Esophagus muscularis mucosa (tissue), 4 donors: Measurements from ENCODE around the gene SIK3. TPM values are rescaled to one million over a fixed set of nuclear protein-coding genes. Genes with fewer than 3 reads are reported as not detected.

Experiments
- DNase-seq: peaks from one replicate; pipeline ENCODE4 v3.0.0-alpha.2; 2017; ENCODE audit errors: extremely low spot score
- H3K27ac ChIP-seq, 4 donors: fragments of 200-600 bp; sonication (generic); replicated peaks in 1 of 4; 1 replicate in 3 of 4; 2 replicates in 1 of 4; pipeline ENCODE4 v1.5.1; 2016 to 2019; ENCODE audit warnings: mild to moderate bottlenecking in 1 of 4
- H3K27me3 ChIP-seq, 4 donors: fragments of 200-600 bp; sonication (generic); one replicate each; pipeline versions ENCODE4 v1.5.1 to v1.6.0; 2016 to 2019
- H3K36me3 ChIP-seq, 4 donors: fragments of 200-600 bp; sonication (generic); one replicate each; pipeline ENCODE4 v1.5.1; 2016 to 2019
- H3K4me1 ChIP-seq, 4 donors: fragments of 200-600 bp; sonication (generic); one replicate each; pipeline ENCODE4 v1.5.1; 2016 to 2019
- H3K4me3 ChIP-seq, 4 donors: fragments of 200-600 bp; sonication (generic); 1 replicate in 2 of 4; 2 replicates in 2 of 4; pipeline ENCODE4 v1.5.1; 2016 to 2019; ENCODE audit warnings: mild to moderate bottlenecking in 4 of 4, moderate library complexity in 1 of 4
- H3K9me3 ChIP-seq, 4 donors: fragments of 200-600 bp; sonication (generic); 1 replicate in 3 of 4; 2 replicates in 1 of 4; pipeline ENCODE4 v1.5.1; 2016 to 2019
- CTCF ChIP-seq, 3 experiments: fragments of 200-600 bp in 2 of 3; fragments of 450-650 bp in 1 of 3; sonication (generic) in 2 of 3; IDR thresholded peaks; one replicate each; pipeline ENCODE4 v1.5.1; 2017 to 2019; ENCODE audit warnings: antibody characterized with exemption in 3 of 3, mild to moderate bottlenecking in 2 of 3, moderate library complexity in 1 of 3
- EP300 ChIP-seq: sonication (generic); formaldehyde crosslinking; IDR thresholded peaks from one replicate; pipeline ENCODE4 v1.6.1; 2017; ENCODE audit warnings: antibody characterized with exemption
- POLR2A ChIP-seq: fragments of 450-650 bp; IDR thresholded peaks from one replicate; pipeline ENCODE4 v1.6.1; 2017; ENCODE audit warnings: antibody characterized with exemption, moderate library complexity, mild to moderate bottlenecking, low read depth
- POLR2AphosphoS5 ChIP-seq, 2 donors: sonication (generic); formaldehyde crosslinking; IDR thresholded peaks; one replicate each; pipeline ENCODE4 v1.6.1; 2017; ENCODE audit warnings: antibody characterized with exemption in 2 of 2
- WGBS: methylation state at CpG from one replicate; pipeline ENCODE4 v1.1.5; 2018; 5-methylcytosine and 5-hydroxymethylcytosine counted together
- intact Hi-C: fragments of 100-400 bp; cut with DNase I; formaldehyde crosslinking; loops from one replicate; pipeline ENCODE4 v1.15.1; 2023
- total RNA-seq, 4 donors: library from RNA; depleted of rRNA; stranded (reverse); fragments of >200 nt; gene quantifications; one replicate each; pipeline versions ENCODE4 v1.1.0 to v1.2.1, GENCODE V29; 2016

Gene SIK3
- total RNA-seq, 4 donors from 2014 or later, result 39.5 to 53.5 (median 42.3) TPM

GRCh38 chr11:116852261-116853031 lies 245.8 kb downstream of the SIK3 start:
- H3K27ac ChIP-seq, result no peak overlapping the region
- no peaks in the 10 kb centered on the region for H3K9me3 ChIP-seq
- no peak overlapping the region for H3K4me3 ChIP-seq
- DNase-seq, result no peak
- peaks cover 16 to 83% (median 40%) of the 10 kb centered on the region in 4 donors for H3K36me3 ChIP-seq
- H3K27me3 ChIP-seq, result no peaks in the 10 kb centered on the region
- 78% methylated on average over 5 of the region's 5 CpGs for WGBS
- peaks cover 13 to 29% (median 22%) of the 10 kb centered on the region in 4 donors for H3K4me1 ChIP-seq
- intact Hi-C loops, result no loop called here
- TF ChIP-seq POLR2AphosphoS5 (IDR thresholded peaks at IDR 0.05) (no peak), EP300 (no peak), POLR2A (no peak), CTCF (IDR thresholded peaks at IDR 0.05) (no peak)

- DNase-seq, result no peak
- TF ChIP-seq POLR2A, result no peak
- TF ChIP-seq CTCF (IDR thresholded peaks at IDR 0.05), result no peak
- H3K36me3 ChIP-seq, result peaks cover 24 to 84% (median 42%) of the 10 kb centered on the region in 4 donors
- peaks cover 13 to 29% (median 21%) of the 10 kb centered on the region in 4 donors for H3K4me1 ChIP-seq
- H3K27me3 ChIP-seq, result no peaks in the 10 kb centered on the region
- H3K9me3 ChIP-seq, result no peaks in the 10 kb centered on the region
- no peak overlapping the region for H3K27ac ChIP-seq
- intact Hi-C loops, result no loop called here
- 73% methylated on average over 7 of the region's 7 CpGs for WGBS
- no peak overlapping the region for H3K4me3 ChIP-seq
Observed at GRCh38 chr11:116851626-116852025, 246.6 kb downstream of the SIK3 start.

GRCh38 chr11:116849486-116849885 lies 248.7 kb downstream of the SIK3 start:
- H3K36me3 ChIP-seq, result peaks cover 45 to 86% (median 55%) of the 10 kb centered on the region in 4 donors
- TF ChIP-seq POLR2A (no peak), CTCF (IDR thresholded peaks at IDR 0.05) (no peak), POLR2AphosphoS5 (IDR thresholded peaks at IDR 0.05) (no peak), EP300 (no peak)

GRCh38 chr11:116849060-116849459 lies 249.2 kb downstream of the SIK3 start:
- intact Hi-C loops, result no loop called here
- no peaks in the 10 kb centered on the region for H3K9me3 ChIP-seq
- peaks cover 47 to 84% (median 54%) of the 10 kb centered on the region in 4 donors for H3K36me3 ChIP-seq
- WGBS, result 92% methylated on average over 9 of the region's 12 CpGs
- DNase-seq, result no peak
- H3K4me3 ChIP-seq, result no peak overlapping the region
- H3K27me3 ChIP-seq, result no peaks in the 10 kb centered on the region
- TF ChIP-seq POLR2A (no peak), EP300 (no peak), CTCF (IDR thresholded peaks at IDR 0.05) (no peak), POLR2AphosphoS5 (IDR thresholded peaks at IDR 0.05) (no peak)
- H3K4me1 ChIP-seq, result peaks cover 13 to 27% (median 20%) of the 10 kb centered on the region in 4 donors
- no peak overlapping the region for H3K27ac ChIP-seq

More at GRCh38 chr11:116849486-116849885, 248.7 kb downstream of the SIK3 start:
- Histone ChIP-seq H3K27me3 (no peaks in the 10 kb centered on the region), H3K27ac (no peak overlapping the region), H3K4me1 (peaks cover 13 to 29% (median 21%) of the 10 kb centered on the region in 4 donors), H3K4me3 (no peak overlapping the region), H3K9me3 (no peaks in the 10 kb centered on the region)
- no peak for DNase-seq
- WGBS, result 90% methylated on average over 6 of the region's 6 CpGs
- intact Hi-C loops, result no loop called here

GRCh38 chr11:116847612-116848011 lies 250.6 kb downstream of the SIK3 start:
- H3K9me3 ChIP-seq, result no peaks in the 10 kb centered on the region
- WGBS, result 100% methylated on average over 4 of the region's 4 CpGs
- peaks cover 7 to 14% (median 10%) of the 10 kb centered on the region in 4 donors for H3K4me1 ChIP-seq
- TF ChIP-seq EP300 (no peak), CTCF (IDR thresholded peaks at IDR 0.05) (no peak), POLR2AphosphoS5 (IDR thresholded peaks at IDR 0.05) (no peak), POLR2A (no peak)
- no peak for DNase-seq
- no peaks in the 10 kb centered on the region for H3K27me3 ChIP-seq
- H3K4me3 ChIP-seq, result no peak overlapping the region
- intact Hi-C loops, result no loop called here
- no peak overlapping the region for H3K27ac ChIP-seq
- H3K36me3 ChIP-seq, result peaks cover 58 to 88% (median 63%) of the 10 kb centered on the region in 4 donors
